Hepatocyte (in vitro differentiated cells): ENCODE measurements around the gene CC2D1A. TPM values are rescaled to one million over a fixed set of nuclear protein-coding genes. Genes with fewer than 3 reads are reported as not detected.

Experiments
- DNase-seq: peaks from one replicate; pipeline ENCODE4 v3.0.0-alpha.2; 2016; ENCODE audit warnings: low spot score
- H2AFZ ChIP-seq: fragments of 200-600 bp; sonication (generic); 2 replicates; pipeline ENCODE4 v1.6.0; 2016; ENCODE audit warnings: antibody characterized with exemption, mild to moderate bottlenecking
- H3K27ac ChIP-seq: fragments of 200-600 bp; sonication (generic); 2 replicates; pipeline ENCODE4 v1.5.1; 2016; ENCODE audit warnings: mild to moderate bottlenecking
- H3K27me3 ChIP-seq: fragments of 200-600 bp; sonication (generic); 2 replicates; pipeline ENCODE4 v1.6.1; 2016
- H3K36me3 ChIP-seq: fragments of 200-600 bp; sonication (generic); replicated peaks from 2 replicates; pipeline ENCODE4 v1.5.1; 2016; ENCODE audit warnings: low read depth; ENCODE audit not compliant: insufficient read depth
- H3K4me1 ChIP-seq: fragments of 200-600 bp; sonication (generic); 2 replicates; pipeline ENCODE4 v1.5.1; 2016; ENCODE audit warnings: mild to moderate bottlenecking, moderate library complexity; ENCODE audit not compliant: insufficient read depth
- H3K4me2 ChIP-seq: fragments of 200-600 bp; sonication (generic); 2 replicates; pipeline ENCODE4 v1.6.0; 2016
- H3K4me3 ChIP-seq: fragments of 200-600 bp; sonication (generic); 2 replicates; pipeline ENCODE4 v1.5.1; 2016; ENCODE audit warnings: mild to moderate bottlenecking
- H3K79me2 ChIP-seq: fragments of 200-600 bp; sonication (generic); 2 replicates; pipeline ENCODE4 v1.6.0; 2017; ENCODE audit warnings: mild to moderate bottlenecking
- H3K9me2 ChIP-seq: fragments of 200-600 bp; sonication (generic); replicated peaks from 2 replicates; pipeline ENCODE4 v1.6.0; 2017; ENCODE audit warnings: mild to moderate bottlenecking; ENCODE audit not compliant: insufficient read depth
- H3K9me3 ChIP-seq: fragments of 200-600 bp; sonication (generic); 2 replicates; pipeline ENCODE4 v1.5.1; 2016; ENCODE audit warnings: low read depth, mild to moderate bottlenecking
- H4K20me1 ChIP-seq: fragments of 200-600 bp; sonication (generic); 2 replicates; pipeline ENCODE4 v1.6.0; 2016; ENCODE audit warnings: mild to moderate bottlenecking; ENCODE audit not compliant: insufficient read depth, poor library complexity, severe bottlenecking
- EZH2 ChIP-seq: fragments of 200-600 bp; sonication (generic); IDR thresholded peaks from 2 replicates; pipeline ENCODE4 v1.6.1; 2016; ENCODE audit warnings: antibody characterized with exemption, mild to moderate bottlenecking, borderline replicate concordance
- EZH2phosphoT487 ChIP-seq: fragments of 200-600 bp; sonication (generic); IDR thresholded peaks from one replicate; pipeline ENCODE4 v1.6.1; 2018; ENCODE audit warnings: antibody characterized with exemption, mild to moderate bottlenecking, low read depth, moderate library complexity; ENCODE audit not compliant: unreplicated experiment, severe bottlenecking
- WGBS: methylation state at CpG from one replicate; pipeline ENCODE4 v1.1.6; 2016; ENCODE audit warnings: low lambda C conversion rate; ENCODE audit errors: missing lambda C conversion rate; 5-methylcytosine and 5-hydroxymethylcytosine counted together
- polyA plus RNA-seq: library from polyadenylated mRNA; unstranded; fragments of >200 nt; fragmentation: Nextera tagmentation; extraction: Ambion mirVana; gene quantifications from 2 replicates; pipeline ENCODE4 v1.2.1, GENCODE V29; 2016
- total RNA-seq: library from RNA; depleted of rRNA; stranded (reverse); fragments of >200 nt; gene quantifications from 2 replicates; pipeline ENCODE4 v1.2.3, GENCODE V29; 2014
- TF ChIP-seq, protein P1 (sequence below): fragments of 200-600 bp; sonication (generic); IDR thresholded peaks from 2 replicates; pipeline ENCODE4 v1.5.1; 2016; ENCODE audit warnings: antibody characterized with exemption, mild to moderate bottlenecking; ENCODE audit not compliant: poor library complexity

The CC2D1A gene
- total and polyA plus RNA-seq, 2 experiments from 2014 or later, result 20.8 to 43.3 TPM

DNA sequence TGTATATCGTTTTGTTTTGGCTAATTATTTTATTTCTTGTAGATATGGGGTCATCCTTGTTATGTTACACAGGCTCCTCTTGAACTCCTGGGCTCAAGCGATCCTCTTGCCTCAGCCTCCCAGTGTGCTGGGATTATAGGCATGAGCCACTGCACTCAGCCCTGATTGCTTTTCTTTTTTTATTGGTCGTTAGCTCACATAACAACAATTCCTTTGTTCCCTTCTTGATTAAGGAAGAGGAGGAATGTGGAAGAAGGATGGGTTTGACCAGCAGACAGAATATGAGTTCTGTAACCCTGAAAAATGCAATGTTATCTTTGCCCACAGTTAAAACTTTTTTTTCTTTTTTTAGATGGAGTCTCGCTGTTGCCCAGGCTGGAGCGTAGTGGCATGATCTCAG lies 11.4 kb upstream of the CC2D1A start:
- Histone ChIP-seq H3K4me1 (peaks cover 4% of the 10 kb centered on the region), H2AFZ (no peak overlapping the region), H3K79me2 (no peaks in the 10 kb centered on the region), H3K36me3 (no peaks in the 10 kb centered on the region), H4K20me1 (no peaks in the 10 kb centered on the region), H3K27ac (no peak overlapping the region), H3K9me3 (no peaks in the 10 kb centered on the region), H3K9me2 (no peaks in the 10 kb centered on the region), H3K4me2 (no peak overlapping the region), H3K4me3 (no peak overlapping the region), H3K27me3 (no peaks in the 10 kb centered on the region)
- DNase-seq, result no peak
- WGBS, result 85% methylated on average over 5 of the region's 5 CpGs
- TF ChIP-seq, protein P1, sequence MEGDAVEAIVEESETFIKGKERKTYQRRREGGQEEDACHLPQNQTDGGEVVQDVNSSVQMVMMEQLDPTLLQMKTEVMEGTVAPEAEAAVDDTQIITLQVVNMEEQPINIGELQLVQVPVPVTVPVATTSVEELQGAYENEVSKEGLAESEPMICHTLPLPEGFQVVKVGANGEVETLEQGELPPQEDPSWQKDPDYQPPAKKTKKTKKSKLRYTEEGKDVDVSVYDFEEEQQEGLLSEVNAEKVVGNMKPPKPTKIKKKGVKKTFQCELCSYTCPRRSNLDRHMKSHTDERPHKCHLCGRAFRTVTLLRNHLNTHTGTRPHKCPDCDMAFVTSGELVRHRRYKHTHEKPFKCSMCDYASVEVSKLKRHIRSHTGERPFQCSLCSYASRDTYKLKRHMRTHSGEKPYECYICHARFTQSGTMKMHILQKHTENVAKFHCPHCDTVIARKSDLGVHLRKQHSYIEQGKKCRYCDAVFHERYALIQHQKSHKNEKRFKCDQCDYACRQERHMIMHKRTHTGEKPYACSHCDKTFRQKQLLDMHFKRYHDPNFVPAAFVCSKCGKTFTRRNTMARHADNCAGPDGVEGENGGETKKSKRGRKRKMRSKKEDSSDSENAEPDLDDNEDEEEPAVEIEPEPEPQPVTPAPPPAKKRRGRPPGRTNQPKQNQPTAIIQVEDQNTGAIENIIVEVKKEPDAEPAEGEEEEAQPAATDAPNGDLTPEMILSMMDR, result no peak
- TF ChIP-seq EZH2 (no peak), EZH2phosphoT487 (no peak)

DNA sequence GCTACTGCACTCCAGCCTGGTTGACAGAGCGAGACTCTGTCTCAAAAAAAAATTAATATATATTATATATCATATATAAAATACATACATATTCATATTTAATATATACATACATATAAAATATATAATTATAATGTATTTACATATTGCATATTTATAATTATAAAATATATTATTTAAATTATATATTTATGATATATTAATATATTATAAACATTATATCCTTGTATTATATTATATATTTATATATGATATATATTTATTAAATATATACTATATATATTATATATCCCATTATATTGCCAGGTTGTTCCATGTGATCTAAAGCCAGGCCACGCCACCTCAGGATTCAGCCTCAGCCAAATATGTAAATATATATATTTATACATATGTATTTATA lies 9.8 kb upstream of the CC2D1A start:
- Histone ChIP-seq H3K9me2 (no peaks in the 10 kb centered on the region), H3K4me1 (peaks cover 4% of the 10 kb centered on the region), H3K27me3 (no peaks in the 10 kb centered on the region), H4K20me1 (no peaks in the 10 kb centered on the region), H3K36me3 (no peaks in the 10 kb centered on the region), H3K9me3 (no peaks in the 10 kb centered on the region), H3K4me3 (no peak overlapping the region), H3K27ac (no peak overlapping the region), H2AFZ (no peak overlapping the region), H3K79me2 (no peaks in the 10 kb centered on the region), H3K4me2 (no peak overlapping the region)
- WGBS, result 98% methylated on average over 2 of the region's 2 CpGs
- TF ChIP-seq EZH2 (no peak), EZH2phosphoT487 (no peak)
- TF ChIP-seq, protein P1, result no peak
- DNase-seq, result no peak

DNA sequence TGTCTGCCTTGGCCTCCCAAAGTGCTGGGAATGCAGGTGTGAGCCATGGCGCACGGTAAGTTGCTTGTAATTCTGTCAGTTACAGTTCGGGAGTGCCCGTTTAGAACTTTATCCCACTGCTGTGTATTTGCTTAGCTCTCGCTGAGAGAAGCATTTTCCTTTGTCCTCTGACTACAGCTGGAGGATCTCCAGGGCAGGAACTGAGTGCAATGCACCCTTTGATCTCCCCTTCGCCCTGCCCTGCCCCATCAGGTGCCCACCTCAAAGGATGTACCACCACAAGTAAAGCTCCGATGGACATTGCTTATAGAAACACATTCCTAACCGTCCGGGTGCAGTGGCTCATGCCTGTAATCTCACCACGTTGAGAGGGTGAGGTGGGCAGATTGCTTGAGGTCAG lies 6.6 kb upstream of the CC2D1A start:
- H3K27ac ChIP-seq, result no peak overlapping the region
- TF ChIP-seq EZH2 (no peak), EZH2phosphoT487 (no peak)
- TF ChIP-seq, protein P1, result no peak
- H4K20me1 ChIP-seq, result no peaks in the 10 kb centered on the region
- no peaks in the 10 kb centered on the region for H3K36me3 ChIP-seq
- no peak for DNase-seq
- no peaks in the 10 kb centered on the region for H3K79me2 ChIP-seq
- 68% methylated on average over 10 of the region's 10 CpGs for WGBS
- H3K9me2 ChIP-seq, result no peaks in the 10 kb centered on the region
- peaks cover 4% of the 10 kb centered on the region for H3K4me1 ChIP-seq
- H3K27me3 ChIP-seq, result no peaks in the 10 kb centered on the region
- H3K4me3 ChIP-seq, result no peak overlapping the region
- H3K9me3 ChIP-seq, result no peaks in the 10 kb centered on the region
- H2AFZ ChIP-seq, result no peak overlapping the region
- H3K4me2 ChIP-seq, result no peak overlapping the region
